NT2/D1 (cell line): ENCODE results near the gene SAC3D1.

Source experiments
- YY1 ChIP-seq: IDR thresholded peaks from 2 replicates; pipeline ENCODE4 v1.6.1; 2011; ENCODE audit not compliant: insufficient read length, insufficient read depth
- ZNF274 ChIP-seq: IDR thresholded peaks from 2 replicates; pipeline ENCODE4 v1.6.1; 2011; ENCODE audit warnings: mild to moderate bottlenecking, low read depth, low read length

DNA sequence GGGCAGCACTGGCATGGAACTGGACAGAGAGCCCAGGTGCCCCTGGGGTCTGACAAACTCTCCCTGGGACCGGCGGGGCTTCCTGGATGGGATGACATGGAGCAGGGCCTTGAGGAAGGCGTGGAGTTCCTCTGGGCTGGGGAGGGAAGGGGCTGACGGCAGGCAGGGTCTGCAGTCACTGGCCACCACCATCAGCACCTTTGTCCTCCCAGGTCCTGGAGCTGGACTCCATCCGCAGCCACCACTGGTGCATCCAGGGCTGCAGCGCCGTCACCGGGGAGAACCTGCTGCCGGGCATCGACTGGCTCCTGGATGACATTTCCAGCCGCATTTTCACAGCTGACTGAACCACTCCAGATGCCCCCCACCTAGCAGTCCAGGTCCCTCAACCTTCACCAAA is 19.5 kb upstream of the SAC3D1 start:
- TF ChIP-seq YY1, result no peak
- TF ChIP-seq ZNF274, result no peak
